Measurements from ENCODE around the gene FUZ. TPM values are rescaled to one million over a fixed set of nuclear protein-coding genes. Genes with fewer than 3 reads are reported as not detected.

The FUZ gene
- total and polyA plus RNA-seq, 2 of the 4 experiments (the other 2 are of a cell fraction) = 12.1 to 14.3 TPM

DNA sequence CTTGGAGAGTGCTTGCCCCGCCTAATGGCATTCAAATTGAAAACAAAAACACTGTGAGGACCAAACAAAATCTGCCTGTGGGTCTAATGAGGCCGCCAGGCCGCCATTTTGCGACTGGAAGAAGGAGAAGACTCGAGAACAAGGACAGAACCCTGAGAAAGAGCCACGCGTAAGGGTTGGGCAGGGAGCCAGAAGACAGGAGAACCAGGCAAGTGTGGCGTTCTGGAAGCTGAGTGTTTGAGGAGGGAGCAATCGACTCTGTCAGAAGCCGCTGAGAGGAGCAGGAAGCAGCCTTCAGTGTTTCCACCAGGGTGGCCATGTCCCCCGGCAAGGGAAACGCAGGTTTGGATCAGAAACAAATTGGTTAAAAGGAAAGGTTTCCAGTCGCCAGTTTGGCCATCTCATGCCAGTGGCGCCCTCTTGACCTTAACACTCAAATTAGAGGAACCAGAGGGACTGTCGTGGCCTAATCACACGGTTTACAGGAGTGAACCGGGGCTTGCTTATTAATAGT is 27.7 kb upstream of the FUZ start:
- no peak overlapping the region for H4K5ac ChIP-seq (ENCODE audit: low read depth, low read length)
- H3K27me3 ChIP-seq (ENCODE audit: control insufficient read depth, insufficient read depth, low read length) = no peaks in the 10 kb centered on the region
- no peak overlapping the region for H3K4me2 ChIP-seq (ENCODE audit: low read depth, low read length)
- H4K91ac ChIP-seq (ENCODE audit: insufficient read depth, low read depth, low read length) = no peak overlapping the region
- no peak overlapping the region for H2AFZ ChIP-seq (replicated peaks; ENCODE audit: low read length, poor library complexity)
- H2BK20ac ChIP-seq (ENCODE audit: low read depth, low read length) = no peak overlapping the region
- no peaks in the 10 kb centered on the region; the same call in 1 of the 2 replicates for H4K20me1 ChIP-seq (ENCODE audit: insufficient read depth, low read length)
- CTCF ChIA-PET = no interaction called here
- intact Hi-C loops (cut with micrococcal nuclease) (no loop called here), dilution Hi-C loops (cut with HindIII; ENCODE audit: low sequenced_read_pairs, unreplicated experiment) (no loop called here), in situ Hi-C loops (cut with MboI; ENCODE audit: low sequenced_read_pairs) (no loop called here)
- H2BK120ac ChIP-seq (ENCODE audit: low read depth, low read length) = no peak overlapping the region
- H3K23ac ChIP-seq (ENCODE audit: low read depth, low read length) = no peak overlapping the region
- H3K27ac ChIP-seq (ENCODE audit: insufficient read depth, low read length) = no peak overlapping the region
- H3K9me3 ChIP-seq (ENCODE audit: control insufficient read depth, insufficient read depth, low read length) = no peaks in the 10 kb centered on the region
- no peak for TF ChIP-seq POLR2A (IDR thresholded peaks at IDR 0.05; ENCODE audit: low read depth, low read length)
- TF ChIP-seq MXI1 (IDR thresholded peaks at IDR 0.05; ENCODE audit: borderline replicate concordance, low read depth, low read length) = no peak
- TF ChIP-seq, protein P1, sequence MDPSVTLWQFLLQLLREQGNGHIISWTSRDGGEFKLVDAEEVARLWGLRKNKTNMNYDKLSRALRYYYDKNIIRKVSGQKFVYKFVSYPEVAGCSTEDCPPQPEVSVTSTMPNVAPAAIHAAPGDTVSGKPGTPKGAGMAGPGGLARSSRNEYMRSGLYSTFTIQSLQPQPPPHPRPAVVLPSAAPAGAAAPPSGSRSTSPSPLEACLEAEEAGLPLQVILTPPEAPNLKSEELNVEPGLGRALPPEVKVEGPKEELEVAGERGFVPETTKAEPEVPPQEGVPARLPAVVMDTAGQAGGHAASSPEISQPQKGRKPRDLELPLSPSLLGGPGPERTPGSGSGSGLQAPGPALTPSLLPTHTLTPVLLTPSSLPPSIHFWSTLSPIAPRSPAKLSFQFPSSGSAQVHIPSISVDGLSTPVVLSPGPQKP (IDR thresholded peaks at IDR 0.05; ENCODE audit: borderline replicate concordance, low read depth, low read length) = no peak
- no peak for TF ChIP-seq NFE2L2 (IDR thresholded peaks at IDR 0.05; ENCODE audit: low read depth, low read length)
- TF ChIP-seq BHLHE40 (IDR thresholded peaks at IDR 0.05; ENCODE audit: low read depth, low read length) = no peak
- no peak for TF ChIP-seq RAD21 (IDR thresholded peaks at IDR 0.05; ENCODE audit: low read length)
- no peak for TF ChIP-seq SMC3 (IDR thresholded peaks at IDR 0.05; ENCODE audit: low read depth, low read length)
- TF ChIP-seq RCOR1 (IDR thresholded peaks at IDR 0.05; ENCODE audit: insufficient replicate concordance, low read length) = no peak
- TF ChIP-seq, protein P2, sequence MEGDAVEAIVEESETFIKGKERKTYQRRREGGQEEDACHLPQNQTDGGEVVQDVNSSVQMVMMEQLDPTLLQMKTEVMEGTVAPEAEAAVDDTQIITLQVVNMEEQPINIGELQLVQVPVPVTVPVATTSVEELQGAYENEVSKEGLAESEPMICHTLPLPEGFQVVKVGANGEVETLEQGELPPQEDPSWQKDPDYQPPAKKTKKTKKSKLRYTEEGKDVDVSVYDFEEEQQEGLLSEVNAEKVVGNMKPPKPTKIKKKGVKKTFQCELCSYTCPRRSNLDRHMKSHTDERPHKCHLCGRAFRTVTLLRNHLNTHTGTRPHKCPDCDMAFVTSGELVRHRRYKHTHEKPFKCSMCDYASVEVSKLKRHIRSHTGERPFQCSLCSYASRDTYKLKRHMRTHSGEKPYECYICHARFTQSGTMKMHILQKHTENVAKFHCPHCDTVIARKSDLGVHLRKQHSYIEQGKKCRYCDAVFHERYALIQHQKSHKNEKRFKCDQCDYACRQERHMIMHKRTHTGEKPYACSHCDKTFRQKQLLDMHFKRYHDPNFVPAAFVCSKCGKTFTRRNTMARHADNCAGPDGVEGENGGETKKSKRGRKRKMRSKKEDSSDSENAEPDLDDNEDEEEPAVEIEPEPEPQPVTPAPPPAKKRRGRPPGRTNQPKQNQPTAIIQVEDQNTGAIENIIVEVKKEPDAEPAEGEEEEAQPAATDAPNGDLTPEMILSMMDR (conservative IDR thresholded peaks at IDR 0.05; ENCODE audit: low read depth, low read length) = no peak
- no peak for TF ChIP-seq CEBPB (IDR thresholded peaks at IDR 0.05; ENCODE audit: low read depth, low read length)
- no peak for TF ChIP-seq RFX5 (IDR thresholded peaks at IDR 0.05; ENCODE audit: low read depth, low read length)
- no peak for TF ChIP-seq FOS (IDR thresholded peaks at IDR 0.05; ENCODE audit: low read depth, low read length)
- no peak for TF ChIP-seq MAFK (IDR thresholded peaks at IDR 0.05; ENCODE audit: low read depth, low read length)
- TF ChIP-seq MAZ (IDR thresholded peaks at IDR 0.05; ENCODE audit: borderline replicate concordance, low read depth, low read length) = no peak
- no peak for TF ChIP-seq CHD1 (IDR thresholded peaks at IDR 0.05; ENCODE audit: low read depth, low read length)
- no peak for TF ChIP-seq USF2 (IDR thresholded peaks at IDR 0.05; ENCODE audit: low read depth, low read length)
- no peak overlapping the region for H3K56ac ChIP-seq (ENCODE audit: extremely low read depth, insufficient read depth, low read length)
- ATAC-seq (ENCODE audit: low read depth) (no peak), DNase-seq (no peak)
- H4K8ac ChIP-seq (ENCODE audit: low read depth in 2 of 2, low read length in 2 of 2) = no peak overlapping the region
- no peak overlapping the region for H3K18ac ChIP-seq (ENCODE audit: low read depth, low read length)
- 82% methylated on average over 10 of the region's 17 CpGs; no CpG with 5 or more reads in 1 of the 2 experiments for WGBS, 2 experiments (ENCODE audit: extremely low coverage in 2 of 2, insufficient read length in 1 of 2)
- no peak overlapping the region for H2BK5ac ChIP-seq (ENCODE audit: low read depth, low read length, poor library complexity, severe bottlenecking)
- POLR2A ChIA-PET (ENCODE audit: unreplicated experiment) = no interaction called here
- H3K4me3 ChIP-seq (ENCODE audit: insufficient read depth, low read depth, low read length) = no peak overlapping the region
- peaks cover 9% of the 10 kb centered on the region; the same call in 1 of the 2 replicates for H3K9me1 ChIP-seq (ENCODE audit: insufficient read depth, low read length)
- peaks cover 0 to 29% of the 10 kb centered on the region in 2 experiments; a peak in 2 of 4 replicates for H3K79me1 ChIP-seq (ENCODE audit: low read depth in 1 of 2, low read length in 2 of 2)
- H3K4me1 ChIP-seq (ENCODE audit: control insufficient read depth, insufficient read depth, low read length) = no peaks in the 10 kb centered on the region
- H3K36me3 ChIP-seq (ENCODE audit: control insufficient read depth, insufficient read depth, low read length) = peaks cover 43% of the 10 kb centered on the region
- H2AK9ac ChIP-seq (replicated peaks; ENCODE audit: low read depth, low read length, poor library complexity) = no peak overlapping the region
- no peak overlapping the region for H2BK15ac ChIP-seq (ENCODE audit: low read depth, low read length)
- no peak overlapping the region for H3K9ac ChIP-seq (ENCODE audit: low read depth, low read length)
- no peak overlapping the region for H3K4ac ChIP-seq (ENCODE audit: low read depth, low read length)
- BruUV-seq (replicated peaks) = no TSS peak
- no peak overlapping the region for H2AK5ac ChIP-seq (ENCODE audit: low read depth, low read length)
- H3K14ac ChIP-seq (replicated peaks; ENCODE audit: low read depth, low read length) = no peak overlapping the region

Measured in IMR-90 (cell line).